ENCODE results near the gene VCPKMT. TPM values are rescaled to one million over a fixed set of nuclear protein-coding genes. Genes with fewer than 3 reads are reported as not detected.

VCPKMT gene
- total and polyA plus RNA-seq, 9 of the 15 experiments (the other 6 are each of a cell fraction or from before 2014, with no cell fraction given): 2.7 to 7.8 (median 6.3) TPM

DNA sequence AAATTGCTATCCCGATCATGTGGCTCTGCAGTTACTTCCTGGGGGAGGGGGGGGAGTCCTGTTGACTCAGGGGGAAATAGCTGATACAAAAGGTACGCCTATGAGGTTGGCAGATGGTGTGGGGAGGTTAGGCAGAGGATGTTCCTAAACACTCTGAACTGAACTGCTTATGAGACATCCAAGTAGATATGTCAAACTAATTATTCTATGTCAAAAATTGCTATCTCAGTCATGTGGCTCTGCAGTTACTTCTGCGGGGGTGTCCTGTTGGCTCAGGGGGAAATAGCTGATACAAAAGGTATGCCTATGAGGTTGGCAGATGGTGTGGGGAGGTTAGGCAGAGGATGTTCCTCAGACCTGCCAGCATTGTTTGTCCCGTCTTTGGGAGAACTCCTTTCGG is 5.1 kb upstream of the VCPKMT start:
- no peak for FAIRE-seq
- DNase-seq (ENCODE audit: extremely low read depth in 1 of 4, low spot score in 3 of 4): no peak
- Histone ChIP-seq H3K9ac (ENCODE audit: insufficient read depth in 1 of 2, low read depth in 2 of 2, low read length in 2 of 2) (no peak overlapping the region), H3K9me1 (ENCODE audit: control insufficient read depth, insufficient read depth, low read length) (no peaks in the 10 kb centered on the region), H3K27me3 (ENCODE audit: control insufficient read depth in 2 of 2, insufficient read depth in 2 of 2, low read length in 2 of 2) (no peaks in the 10 kb centered on the region), H3K36me3 (ENCODE audit: control insufficient read depth, insufficient read depth, low read length) (peaks cover 9% of the 10 kb centered on the region; the same call in 1 of the 3 replicates), H4K20me1 (replicated peaks; ENCODE audit: control insufficient read depth, insufficient read depth, low read length) (no peaks in the 10 kb centered on the region), H3K9me3 (replicated peaks; ENCODE audit: control insufficient read depth, insufficient read depth, low read depth, low read length) (no peaks in the 10 kb centered on the region), H2AFZ (ENCODE audit: low read depth, low read length) (no peak overlapping the region), H3K4me2 (ENCODE audit: insufficient read depth, low read length) (no peak overlapping the region), H3K4me1 (replicated peaks in 1 of 2; ENCODE audit: control insufficient read depth in 2 of 2, insufficient read depth in 2 of 2, low read length in 2 of 2) (peaks cover 3 to 6% of the 10 kb centered on the region in 2 experiments; a peak in 4 of 5 replicates), H3K27ac (ENCODE audit: extremely low read depth, low read depth, low read length) (no peak overlapping the region), H3K4me3 (no peak overlapping the region), H3K79me2 (ENCODE audit: control insufficient read depth, insufficient read depth, low read length) (no peaks in the 10 kb centered on the region; the same call in 2 of the 3 replicates)
- ChIA-PET POLR2A (no interaction called here), CTCF (ENCODE audit: low intra/inter-chr PET ratio) (no interaction called here)
- no TSS peak for BruUV-seq (replicated peaks)
- intact Hi-C loops (cut with micrococcal nuclease): no loop called here
- ATAC-seq: no peak
- WGBS (ENCODE audit: insufficient coverage, low coverage, missing lambda C conversion rate): 69% methylated on average over 3 of the region's 5 CpGs
- in situ Hi-C loops (cut with MboI): loop anchor here (10.0 to 25.0 kb wide), 2 partner anchors 484 to 653 kb away; partner anchors contain the start of gene DNAAF2
- no peak for TF ChIP-seq MCM5 (IDR thresholded peaks at IDR 0.05; ENCODE audit: low read depth)
- no peak for TF ChIP-seq RBBP5 (IDR thresholded peaks at IDR 0.05; ENCODE audit: borderline replicate concordance, insufficient read depth, low read length, poor library complexity, severe bottlenecking)
- TF ChIP-seq, protein P1, sequence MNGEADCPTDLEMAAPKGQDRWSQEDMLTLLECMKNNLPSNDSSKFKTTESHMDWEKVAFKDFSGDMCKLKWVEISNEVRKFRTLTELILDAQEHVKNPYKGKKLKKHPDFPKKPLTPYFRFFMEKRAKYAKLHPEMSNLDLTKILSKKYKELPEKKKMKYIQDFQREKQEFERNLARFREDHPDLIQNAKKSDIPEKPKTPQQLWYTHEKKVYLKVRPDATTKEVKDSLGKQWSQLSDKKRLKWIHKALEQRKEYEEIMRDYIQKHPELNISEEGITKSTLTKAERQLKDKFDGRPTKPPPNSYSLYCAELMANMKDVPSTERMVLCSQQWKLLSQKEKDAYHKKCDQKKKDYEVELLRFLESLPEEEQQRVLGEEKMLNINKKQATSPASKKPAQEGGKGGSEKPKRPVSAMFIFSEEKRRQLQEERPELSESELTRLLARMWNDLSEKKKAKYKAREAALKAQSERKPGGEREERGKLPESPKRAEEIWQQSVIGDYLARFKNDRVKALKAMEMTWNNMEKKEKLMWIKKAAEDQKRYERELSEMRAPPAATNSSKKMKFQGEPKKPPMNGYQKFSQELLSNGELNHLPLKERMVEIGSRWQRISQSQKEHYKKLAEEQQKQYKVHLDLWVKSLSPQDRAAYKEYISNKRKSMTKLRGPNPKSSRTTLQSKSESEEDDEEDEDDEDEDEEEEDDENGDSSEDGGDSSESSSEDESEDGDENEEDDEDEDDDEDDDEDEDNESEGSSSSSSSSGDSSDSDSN (IDR thresholded peaks at IDR 0.05; ENCODE audit: borderline replicate concordance in 1 of 2, low read depth in 2 of 2, low read length in 2 of 2): no peak
- no peak for TF ChIP-seq EZH2 (IDR thresholded peaks at IDR 0.05; ENCODE audit: borderline replicate concordance, low read depth, low read length)

Data from K562 (cell line).